HG02973 (cell line): ENCODE data around the gene LRP8.

Experiments
- ATAC-seq: cut with Tn5 transposase; IDR thresholded peaks from one replicate; pipeline ENCODE4 v1.9.1; 2021; ENCODE audit warnings: moderate library complexity; ENCODE audit not compliant: unreplicated experiment

Gene LRP8

DNA sequence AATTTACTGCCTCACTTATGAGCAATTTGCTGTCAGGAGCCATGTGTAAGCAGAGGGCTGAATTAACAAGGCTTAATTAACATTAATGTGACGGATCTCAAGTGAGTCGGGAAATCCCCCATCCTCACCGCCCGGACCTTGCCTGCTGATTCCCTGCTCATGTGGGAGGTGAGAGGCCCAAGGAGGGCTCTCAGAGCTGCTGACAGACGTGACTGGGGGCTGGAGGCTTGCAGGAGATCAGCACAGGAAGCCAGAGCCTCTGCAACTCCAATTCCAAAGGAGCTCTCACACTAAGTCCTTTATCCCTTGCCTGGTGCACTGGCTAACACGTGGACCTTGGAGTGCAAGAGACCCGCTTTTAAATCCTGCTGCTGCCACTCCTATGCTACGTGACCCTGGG is 19.4 kb downstream of the LRP8 start:
- no peak for ATAC-seq

DNA sequence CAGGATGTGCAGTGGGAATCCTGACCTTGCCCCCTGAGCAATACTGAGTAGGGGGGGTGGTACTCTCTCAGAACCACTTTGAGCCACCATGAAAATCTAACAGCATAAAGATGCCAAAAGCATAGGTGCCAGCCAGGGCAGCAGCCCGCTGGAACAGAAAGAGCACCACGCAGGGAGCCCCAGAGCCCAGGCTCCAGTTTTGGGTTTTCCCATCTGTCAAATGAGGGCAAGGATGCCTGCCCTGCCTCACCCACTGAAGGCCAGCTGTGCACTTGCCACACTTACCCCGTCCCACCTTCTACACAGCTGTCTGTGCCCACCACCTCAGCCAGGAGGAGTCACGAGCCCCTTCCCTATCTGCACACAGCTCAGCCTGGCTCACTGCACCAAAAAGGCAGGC is 20.8 kb downstream of the LRP8 start:
- no peak for ATAC-seq

DNA sequence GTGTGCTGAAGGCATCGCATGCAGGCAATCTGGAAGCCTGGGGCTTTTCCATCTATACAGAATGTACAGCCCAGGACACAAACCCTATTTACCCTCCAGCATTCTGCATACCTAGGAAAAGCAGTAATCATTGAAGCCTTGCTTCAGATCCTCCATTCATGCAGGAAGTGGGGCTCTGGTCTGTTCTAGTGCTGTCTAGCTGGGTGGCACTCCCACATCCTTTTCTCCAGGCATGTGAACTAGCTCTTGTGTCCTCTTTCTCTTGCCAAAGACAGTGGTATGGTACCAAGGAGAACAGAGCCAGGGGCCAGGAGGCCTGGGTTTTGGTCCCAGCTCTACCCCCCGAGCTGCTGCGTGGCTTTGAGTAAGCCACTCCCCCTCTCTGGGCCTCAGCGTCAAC is 21.7 kb downstream of the LRP8 start:
- ATAC-seq, result no peak

DNA sequence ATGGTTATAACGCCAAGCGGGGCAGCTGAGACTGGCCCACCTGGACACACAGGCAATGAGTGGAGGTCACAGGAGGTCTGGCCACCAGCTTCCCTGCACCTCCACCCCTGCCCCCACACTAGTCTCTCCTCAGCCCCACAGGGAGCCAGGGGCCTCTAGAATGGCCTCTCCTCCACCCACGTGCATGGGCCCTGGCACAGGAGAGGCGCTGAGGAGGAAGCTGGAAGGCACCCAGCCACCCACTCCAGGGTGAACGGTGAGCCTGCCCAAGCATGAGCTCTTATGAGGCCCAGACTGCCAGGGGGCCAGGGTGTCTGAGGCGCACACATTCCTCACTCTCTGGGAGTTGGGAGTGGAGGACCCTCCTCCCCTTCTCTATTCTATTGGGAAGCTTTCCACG is 22.2 kb downstream of the LRP8 start:
- ATAC-seq, result no peak

DNA sequence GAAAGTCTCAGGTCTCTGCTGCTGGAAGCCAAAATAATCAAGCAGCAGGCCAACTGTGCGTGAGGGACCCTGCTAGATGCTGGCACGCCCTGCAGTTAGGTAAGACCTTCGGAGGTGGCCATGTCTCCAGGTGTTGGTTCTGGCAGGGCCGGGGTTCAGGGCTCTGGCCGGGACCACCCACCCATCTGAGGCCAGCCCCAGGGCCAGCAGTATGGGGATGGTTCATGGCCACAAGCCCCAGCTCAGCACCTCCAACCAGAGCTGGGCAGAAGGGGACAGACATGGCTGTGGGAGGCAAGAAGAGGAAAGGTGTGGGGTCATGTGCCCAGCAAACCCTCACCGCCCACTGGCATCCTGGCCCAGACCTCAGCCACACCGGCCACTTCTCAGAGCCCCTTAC is 23.3 kb downstream of the LRP8 start:
- ATAC-seq, result no peak

DNA sequence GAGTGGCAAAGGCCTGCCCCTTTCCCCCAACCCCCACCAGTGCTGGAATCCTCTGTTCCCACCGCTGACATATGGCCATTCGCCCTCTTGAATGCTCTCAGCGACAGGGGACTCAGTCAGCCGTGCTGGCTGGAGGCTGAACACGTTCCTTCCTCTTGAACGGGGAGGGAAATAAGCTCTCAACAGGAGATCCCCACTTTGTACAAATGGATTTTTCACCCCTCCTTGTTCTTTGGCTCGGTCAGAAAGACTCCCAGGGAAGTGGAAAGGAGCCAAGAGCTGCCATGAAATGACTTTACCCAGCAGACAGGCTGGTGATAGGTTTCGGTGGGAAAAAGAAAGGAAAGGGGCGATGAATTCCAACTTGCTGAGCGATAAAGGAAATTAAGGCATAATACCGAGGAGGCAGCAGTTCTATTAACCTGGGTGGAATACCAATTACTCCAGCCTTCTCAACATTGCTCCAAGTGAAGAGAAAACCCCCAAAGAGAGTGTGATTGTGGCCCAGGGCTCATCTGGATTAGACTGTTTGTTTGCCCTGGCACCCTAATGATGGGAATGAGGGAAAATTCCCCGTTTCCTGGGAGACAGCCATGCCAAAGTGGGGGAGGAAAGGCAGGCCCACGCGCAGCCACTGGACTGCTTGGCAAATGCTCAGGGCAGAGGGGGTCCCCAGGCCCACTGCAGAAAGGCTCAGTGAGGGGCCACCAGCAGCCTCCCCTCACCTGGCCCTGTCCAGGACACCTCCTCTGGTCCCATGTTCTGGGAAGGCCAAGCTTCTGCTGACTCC is 23.9 kb downstream of the LRP8 start:
- ATAC-seq, result no peak

DNA sequence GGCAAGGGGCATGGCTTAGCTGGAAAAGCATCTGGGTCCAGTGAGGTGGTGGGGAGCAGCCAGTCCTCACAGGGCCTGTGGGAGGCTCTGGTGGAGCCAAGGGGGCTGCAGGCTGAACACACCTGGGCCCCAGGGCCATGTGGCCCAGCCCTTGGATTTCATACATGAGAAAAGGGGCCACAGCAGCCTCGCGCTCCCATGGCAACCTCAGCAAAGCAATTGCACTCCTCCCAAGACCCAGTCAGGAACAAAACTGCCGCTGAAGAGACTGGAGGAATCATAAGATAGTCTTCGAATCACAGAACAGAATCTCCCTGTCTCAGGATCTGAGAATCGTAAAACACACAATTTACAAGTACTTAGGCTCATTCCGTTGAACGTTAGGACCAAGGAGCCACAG is 24.6 kb downstream of the LRP8 start:
- ATAC-seq, result no peak

DNA sequence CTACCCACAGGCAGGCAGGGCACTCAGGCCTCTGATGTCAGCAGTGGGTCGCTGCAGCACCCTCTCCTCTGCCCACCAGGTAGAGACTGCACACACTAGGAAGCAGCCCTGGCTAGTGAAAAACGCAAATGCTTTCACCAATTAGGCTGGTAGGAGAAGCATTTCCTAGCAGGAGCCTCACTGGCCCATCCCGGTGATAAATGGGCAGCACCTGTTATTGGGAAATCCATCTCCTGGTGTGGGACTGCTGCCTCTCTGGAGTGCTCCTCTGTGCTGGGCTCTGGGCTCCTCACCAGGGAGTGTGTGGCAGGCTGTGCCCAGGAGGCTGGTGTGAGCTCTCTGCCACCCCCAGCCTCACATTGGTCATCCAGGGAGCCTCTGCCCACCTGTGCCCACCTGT is 28.6 kb downstream of the LRP8 start:
- ATAC-seq, result no peak

DNA sequence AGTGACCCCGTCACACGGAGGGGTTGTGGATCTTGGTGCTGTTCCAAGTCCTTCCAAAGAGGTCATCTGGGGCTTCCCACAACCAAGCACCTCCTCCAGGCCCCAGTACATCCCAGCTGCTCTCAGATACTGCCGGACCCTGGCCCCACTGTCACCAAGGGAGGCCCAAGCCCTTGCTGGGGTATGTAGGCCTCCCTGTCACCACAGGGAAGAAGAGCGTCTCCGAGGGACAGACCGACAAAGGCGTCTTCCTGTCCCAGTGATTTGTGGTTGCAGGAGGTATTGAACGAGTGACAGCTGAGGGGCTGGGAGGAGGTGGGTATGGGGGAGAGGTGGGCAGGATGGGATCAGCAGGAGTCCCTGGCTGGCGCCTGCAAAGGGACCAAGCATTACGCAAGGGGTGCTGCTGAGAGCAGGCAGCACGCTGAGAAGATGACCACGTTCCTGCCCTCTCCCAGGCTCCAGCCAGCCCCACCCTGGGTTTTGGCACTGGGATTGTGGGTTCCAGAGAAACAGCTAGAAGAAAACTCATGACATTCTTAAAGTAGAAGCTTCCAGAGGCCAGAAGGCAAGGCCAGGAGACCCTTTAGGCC is 29.7 kb downstream of the LRP8 start:
- ATAC-seq, result no peak

DNA sequence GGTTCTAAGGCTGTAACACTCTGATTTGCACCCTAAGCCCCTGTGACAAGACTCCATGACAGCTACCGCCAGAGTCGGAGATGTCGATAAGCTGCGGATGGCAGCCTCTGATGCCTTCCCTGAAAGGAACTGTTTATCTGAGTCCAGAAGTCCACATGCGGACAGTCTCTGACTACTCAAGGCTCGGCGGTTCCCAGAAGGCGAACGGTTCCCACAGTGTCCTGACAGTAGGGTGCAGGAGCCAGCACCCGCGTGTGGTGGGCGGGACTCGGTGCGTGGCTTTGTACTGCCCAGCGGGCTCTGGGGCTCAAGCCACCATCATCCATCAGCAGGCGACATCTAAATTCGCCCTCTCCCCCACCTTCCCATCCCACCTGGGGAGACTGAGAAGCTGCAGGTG is 30.7 kb downstream of the LRP8 start:
- ATAC-seq, result no peak

DNA sequence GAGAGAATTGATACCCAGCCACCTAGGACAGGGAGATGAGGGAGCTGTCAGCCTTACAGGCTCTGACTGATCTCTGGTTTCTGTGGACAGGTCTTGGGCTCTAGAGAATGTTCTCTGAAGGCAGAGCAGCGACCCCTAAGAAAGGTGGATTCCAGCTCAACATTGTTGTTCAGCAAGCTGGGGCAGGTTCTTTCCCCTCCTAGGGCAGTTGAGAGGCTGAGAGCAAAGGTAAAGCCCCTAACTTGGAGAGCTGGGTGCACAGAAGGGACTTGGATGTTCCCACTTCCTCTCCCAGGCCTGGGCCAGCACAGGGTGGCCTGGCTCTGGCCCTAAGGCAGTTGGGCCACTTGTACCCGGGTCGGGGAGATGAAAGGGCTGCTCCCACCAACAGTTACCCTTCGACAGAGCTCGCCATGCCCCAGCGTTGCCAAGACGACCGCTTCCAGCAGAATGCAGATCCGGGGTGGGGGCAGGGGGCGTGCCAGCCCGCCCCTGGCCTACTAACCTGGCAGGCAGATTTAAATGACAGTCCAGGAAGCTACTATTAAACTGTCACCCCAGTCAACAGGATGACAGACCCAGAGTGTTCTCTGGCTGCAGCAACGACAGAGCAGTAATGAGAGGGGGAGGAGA is 31.6 kb downstream of the LRP8 start:
- ATAC-seq, result no peak

DNA sequence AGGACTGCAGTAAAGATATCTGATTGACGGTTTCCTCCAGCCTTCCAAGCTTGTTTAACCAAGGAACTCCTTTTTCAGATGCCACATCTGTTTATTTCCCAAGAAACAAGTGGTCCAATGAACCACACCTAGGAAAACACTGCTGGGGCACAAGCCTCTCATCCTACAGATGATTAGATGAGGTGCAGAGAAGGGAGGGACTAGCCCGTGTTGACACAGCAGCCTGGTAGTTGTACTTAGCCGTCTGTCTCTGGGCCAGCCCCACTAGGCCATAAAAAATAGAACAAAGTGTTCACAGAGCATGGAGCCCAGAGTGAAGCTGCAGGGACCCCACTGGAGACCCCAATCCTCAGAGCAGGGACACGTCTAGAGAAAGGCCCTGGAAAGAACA is 32.1 kb downstream of the LRP8 start:
- no peak for ATAC-seq

DNA sequence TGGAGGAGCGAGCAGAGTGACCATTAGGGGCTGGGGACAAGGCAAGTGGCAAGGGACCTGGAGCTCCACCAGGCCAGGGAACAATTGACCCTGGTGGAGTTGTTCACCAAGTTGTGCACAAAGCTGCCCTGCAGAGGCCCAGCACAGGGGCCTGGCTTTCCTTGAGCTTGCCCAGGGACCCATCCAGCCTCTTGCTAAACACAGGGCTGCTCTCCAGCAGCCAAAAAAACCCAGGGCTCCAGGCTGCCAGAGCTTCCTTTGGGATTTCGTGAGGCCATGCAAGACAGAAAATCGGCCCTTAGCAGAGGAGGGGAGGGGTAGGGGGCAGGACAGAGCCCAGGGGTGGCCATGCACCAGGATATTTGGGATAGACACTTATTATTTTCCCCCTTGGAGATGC is 32.6 kb downstream of the LRP8 start:
- no peak for ATAC-seq

DNA sequence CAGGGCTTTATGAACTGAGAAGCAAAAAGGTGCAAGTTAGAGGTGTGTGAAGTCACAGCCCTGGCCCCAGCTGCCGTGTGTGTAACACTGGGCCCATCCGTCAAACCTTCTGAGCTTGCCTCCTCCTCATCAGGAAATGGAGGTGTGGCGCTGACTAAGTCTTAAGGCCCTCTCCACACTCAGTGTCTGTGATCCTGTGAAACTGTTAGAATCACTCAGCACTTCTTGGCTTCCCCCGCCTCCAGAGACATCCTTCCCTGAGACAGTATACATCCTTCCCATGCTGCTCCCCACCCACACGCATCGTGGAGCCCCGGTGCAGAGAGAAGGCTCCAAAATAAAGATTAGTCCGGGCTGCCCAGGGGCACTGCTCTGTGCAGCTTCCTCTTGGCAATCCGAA is 33.3 kb downstream of the LRP8 start:
- no peak for ATAC-seq

DNA sequence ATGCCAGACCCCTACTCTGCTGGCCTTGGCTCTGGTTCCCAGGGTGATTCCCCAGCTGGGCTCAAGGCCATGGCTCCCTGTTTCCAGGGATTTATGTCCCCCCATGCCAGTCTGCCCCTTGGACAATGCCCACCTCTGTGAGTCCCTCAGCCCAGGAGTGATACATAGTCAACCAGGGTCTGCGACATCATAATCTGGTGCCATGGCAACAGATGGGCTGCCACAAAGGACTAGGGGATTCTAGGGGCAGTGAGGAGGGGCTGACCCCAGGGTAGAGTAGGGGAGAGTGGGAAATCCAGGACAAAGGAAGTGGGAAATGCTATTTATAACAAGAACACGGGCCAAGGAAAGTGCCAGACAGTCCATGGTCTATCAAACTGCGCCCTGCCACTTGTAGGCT is 33.8 kb downstream of the LRP8 start:
- ATAC-seq, result no peak

DNA sequence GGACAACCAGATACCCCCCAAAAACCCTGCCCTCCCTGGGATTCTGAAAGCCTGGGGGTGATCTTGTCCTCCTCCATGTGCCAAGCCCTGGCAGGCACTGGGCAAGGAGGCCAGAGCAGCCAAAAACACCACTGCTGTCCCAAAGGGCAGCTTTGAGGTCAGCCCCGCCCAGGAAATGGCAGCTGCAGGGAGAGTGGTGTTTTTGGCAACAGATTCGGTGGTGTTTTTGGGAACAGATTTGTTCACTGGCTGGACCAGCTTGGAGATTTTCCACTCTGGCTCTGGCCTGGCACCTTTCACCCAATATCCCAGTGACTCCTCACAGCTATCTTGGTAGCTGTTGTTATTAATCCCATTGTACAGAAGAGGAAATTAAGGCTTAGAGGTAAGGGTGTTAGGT is 34.7 kb downstream of the LRP8 start:
- peak; percentile 6 for ATAC-seq

DNA sequence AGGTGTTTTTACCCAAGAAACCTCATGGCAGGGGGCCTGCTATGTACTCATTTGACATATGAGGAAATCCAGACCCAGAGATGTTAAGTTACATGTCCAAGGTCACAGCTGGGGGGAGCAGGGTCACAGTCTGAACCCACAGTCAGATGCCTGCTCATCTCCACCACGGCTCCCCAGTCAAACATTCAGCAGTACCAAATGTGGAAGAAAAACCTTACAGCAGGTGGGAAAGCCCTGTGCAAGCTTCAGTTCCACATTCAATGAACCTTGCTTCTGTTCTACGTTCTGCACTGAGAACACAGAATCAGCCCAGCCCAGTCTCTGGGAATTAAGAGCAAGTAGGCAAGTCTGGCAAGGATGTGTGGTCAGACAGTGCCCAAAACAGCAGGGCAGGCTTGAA is 35.2 kb downstream of the LRP8 start:
- peak; percentile 64 for ATAC-seq

DNA sequence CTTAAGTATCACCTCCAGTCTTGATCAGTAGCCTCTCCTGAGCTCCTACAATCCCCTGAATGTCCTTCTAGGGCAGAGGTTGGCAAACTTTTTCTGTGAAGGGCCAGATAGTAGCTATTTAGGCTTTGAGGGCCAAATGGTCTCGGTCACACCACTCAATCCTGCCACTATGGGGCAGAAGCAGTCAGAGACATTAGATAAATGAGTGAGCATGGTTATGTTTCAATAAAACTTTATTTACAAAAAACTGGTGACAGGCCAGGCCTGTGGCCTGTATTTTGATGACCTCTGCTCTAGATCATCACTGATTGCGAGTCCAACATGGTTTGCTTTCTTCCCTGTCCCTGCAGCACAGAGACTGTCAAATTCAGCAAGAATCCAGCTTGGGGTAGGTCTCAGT is 36.3 kb downstream of the LRP8 start:
- no peak for ATAC-seq

DNA sequence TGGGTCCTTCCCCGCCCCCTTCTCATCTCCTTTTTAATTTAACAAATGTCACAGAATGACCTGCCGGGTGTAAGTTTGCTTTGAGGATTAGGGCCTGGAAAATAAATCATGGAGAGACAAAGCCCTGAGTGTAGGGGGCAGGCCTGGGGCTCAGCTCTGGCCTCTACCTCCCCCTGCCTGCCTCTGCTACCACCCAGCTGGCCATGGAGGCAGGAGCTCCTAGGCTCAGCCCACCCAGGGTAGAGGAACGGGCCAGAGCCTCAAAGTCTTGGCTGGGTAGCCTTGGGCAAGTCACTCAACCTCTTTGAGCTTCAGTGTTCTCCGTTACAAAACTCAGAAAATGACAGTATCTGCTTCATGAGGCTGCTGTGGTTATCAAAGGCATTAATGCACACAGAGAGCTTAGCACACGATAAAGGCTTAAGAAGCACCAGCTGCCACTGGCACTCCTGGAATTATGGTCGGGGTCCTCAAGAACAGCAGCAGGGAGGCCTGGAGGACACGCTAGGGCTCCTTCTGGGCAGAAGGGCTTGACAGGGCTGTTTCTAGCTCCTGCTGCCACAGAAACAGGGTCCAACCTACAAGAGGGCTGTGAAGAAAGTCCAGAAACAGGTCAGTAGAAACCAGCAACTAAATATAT is 39.0 kb downstream of the LRP8 start:
- no peak for ATAC-seq

DNA sequence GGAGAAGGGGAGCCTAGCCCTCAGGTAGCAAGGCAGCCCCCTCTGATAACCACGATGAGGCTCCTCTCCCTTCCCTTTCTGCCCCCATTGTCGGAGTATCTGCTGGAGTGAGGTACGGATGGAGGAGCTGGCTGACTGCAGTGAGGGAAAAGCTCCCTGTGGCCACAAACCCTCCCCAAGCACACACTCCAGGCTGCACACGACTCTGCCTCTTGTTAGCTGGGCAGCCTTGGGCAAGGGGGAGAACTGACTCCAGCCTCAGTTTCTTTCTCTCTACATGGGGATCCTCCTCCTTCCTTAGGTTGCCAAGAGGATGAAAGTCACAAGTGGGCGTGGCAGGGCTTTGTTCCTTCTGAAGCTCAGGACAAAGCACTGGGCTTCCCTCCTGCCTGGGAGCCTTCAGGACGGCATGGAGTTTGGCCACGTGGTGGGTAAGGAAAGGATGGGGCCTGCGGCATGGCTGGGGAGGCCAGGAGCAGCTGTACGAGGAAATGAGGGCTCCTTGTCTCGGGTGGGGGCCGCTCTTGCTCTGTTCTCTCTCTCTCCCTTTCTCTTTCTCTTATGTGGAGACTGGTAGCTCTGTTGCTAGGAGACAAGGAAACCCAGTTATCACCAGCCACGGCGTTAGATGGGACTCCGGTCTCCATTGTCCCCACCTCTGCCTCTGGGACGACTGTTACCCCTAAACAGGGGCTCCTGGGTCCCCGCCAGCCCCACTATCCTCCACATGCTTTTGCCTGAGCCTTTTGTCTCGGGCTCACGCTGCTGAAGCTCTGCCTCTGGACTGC is 39.7 kb downstream of the LRP8 start:
- ATAC-seq, result no peak

DNA sequence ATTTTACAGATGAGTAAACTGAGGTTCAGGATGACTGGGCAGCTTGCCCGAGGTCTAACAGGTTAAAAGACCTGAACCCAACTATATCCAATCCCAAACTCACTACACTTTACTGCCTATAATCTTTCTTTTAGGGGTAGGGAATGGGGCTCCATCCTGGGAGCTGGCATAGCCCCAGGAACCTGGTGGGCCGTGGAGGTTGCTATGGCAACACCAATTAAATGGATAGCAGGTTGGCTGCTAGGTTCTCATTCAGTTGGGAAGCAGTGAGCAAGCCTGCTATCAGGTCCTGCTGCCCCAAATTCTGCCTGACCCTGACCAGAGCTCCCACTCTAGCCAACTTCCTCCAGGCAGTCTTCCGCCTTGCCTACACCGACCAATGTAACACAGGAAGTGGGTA is 40.9 kb downstream of the LRP8 start:
- ATAC-seq, result no peak
